NCI-H187 treated with DMSO at 0.1 percent for 48 hours (cell line): ENCODE measurements around the gene NLGN2.

Experiments used
- DNase-seq: peaks from one replicate; lab custom pipeline; 2025; lab: John Stamatoyannopoulos, UW

NLGN2 gene

DNA sequence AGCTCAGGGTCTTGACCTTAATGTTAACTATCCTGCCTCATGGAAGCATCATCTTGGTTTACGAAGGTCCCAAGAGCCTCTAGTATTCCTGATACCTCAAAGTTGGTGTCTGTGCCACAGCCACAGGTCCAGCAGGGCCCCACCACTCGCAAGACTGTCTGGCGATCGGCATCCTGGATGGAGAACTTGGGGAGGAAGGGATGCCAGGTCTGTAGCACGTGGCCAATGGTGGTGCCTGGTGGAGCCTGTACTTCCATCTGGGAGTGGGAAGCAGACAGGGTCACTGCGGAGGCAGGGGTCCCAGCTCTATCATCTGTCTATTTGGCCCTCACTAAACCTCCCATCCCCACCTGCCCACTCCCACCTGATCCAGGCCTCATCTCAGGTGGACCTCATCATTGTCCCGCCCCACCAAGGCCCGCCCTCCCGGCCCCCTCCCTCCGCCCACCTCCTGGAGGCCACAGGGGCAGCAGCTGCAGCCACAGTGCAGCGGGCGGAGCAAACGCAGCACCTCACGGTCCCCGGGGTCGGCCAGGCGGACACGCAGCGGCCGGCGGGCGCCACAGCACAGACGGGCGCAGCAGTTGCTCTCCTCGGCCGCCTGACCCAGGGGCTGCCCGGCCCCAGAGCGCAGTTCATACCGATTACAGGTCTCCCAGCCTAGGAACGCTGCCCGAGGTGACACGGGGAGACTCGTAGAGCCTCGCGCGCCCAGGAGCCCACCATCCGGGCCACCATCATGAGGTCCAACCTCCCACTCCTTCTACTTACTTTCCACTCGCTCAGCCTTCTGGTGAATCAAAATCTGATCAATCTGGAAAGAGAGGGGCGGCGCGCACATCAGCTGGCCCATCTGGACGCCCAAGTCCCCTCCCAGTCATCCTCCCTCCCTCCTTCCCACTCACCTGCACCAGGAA lies 14.7 kb upstream of the NLGN2 start:
- DNase-seq: no peak

DNA sequence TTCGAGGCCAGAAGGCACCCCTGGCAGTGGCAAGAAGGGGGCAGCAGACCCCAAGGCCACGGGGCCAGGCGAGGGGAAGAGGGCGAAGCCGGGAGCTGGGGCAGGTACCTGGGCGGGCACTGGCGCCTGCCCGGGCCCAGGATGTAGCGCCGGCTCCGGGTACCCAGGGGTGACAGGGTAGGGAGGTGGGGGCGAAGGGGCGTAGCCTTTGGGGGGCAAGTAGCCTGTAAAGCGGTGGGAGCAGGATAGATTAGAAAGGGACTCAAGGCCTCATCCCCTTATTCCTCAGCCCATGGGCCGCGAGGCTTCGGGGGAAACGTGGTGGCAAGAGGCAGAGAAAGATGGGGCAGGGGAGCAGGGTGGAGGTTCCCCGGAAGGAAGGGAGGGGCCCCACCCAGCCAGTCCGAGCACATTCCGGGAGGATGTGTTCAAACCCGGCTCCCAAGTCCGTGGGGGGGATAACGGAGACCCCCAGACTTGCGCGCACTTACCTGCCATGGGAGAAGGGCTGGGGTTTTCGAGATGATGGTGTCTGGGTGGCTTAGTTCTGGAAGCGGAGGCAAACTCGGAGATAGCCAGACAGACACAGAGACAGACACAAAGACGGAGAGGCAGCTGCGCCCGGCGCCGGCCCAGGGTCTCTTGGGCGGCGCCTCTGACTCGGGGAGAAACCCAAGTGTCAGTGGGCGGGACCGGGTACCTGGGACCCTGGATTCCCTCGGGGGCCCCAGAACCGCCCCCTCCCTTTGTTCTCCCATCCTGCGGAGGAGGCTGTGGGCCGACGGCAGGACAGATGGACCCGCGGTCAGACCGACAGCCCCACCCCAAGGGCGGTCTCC lies 13.8 kb upstream of the NLGN2 start:
- no peak for DNase-seq

DNA sequence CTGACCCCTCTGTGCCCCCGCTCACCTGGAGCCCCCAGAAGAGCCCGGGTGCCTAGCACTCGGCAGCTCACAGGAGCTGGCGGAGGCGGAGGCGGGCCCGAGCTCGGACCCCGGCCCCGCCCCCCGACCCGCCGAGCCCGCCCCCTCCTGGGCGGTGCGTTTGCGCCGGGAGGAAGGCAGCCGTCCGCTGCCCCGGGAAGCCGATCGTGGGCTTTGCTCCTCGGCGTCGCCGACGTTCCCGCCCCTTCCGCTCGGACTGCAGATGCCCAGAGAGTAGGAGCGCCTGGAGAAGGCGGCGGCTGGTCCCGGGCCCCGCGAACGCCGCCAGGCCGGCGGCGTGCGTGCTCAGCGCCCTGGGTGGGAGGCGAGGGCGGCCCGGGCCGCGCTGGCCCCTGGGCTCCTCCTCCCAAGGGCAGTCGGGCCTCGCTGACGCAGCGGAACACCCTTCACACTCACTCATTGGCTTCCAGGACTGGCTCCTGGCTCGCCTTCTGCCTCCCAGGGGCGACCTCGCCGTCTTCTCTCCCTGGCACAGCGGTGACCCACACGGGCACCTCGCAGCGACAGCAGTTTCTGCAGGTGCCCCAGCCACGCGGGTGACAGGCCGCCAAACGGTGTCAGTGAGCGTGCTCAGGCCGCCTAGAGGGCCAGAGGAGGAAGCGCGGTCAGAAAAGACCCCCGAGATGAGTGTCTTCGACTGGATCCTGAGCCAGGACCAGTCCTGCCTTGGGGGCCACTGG lies 13.0 kb upstream of the NLGN2 start, which contains the start of gene PLSCR3:
TSS of gene PLSCR3 (minus strand) at position 74 of the 740 bp plus-strand sequence. CDS start 415 bp downstream, outside the sequence.
- DNase-seq: no peak

DNA sequence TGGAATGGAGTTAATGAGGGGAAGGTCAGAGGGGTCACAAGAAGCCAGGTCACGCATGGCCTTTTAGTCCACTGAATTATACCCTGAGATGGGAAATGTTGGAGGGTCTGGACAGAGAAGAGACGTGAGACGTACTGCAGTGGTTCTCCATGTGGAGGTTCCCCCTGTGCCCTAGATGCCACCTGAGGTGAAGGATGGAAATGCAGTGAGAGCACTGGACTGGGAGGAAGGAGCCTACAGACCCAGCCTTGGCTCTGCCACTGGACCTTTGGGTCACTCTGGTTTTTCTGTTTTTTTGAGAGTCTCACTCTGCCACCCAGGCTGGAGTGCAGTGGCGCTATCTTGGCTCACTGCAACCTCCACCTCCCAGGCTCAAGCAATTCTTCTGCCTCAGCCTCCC lies 11.5 kb upstream of the NLGN2 start:
- no peak for DNase-seq

DNA sequence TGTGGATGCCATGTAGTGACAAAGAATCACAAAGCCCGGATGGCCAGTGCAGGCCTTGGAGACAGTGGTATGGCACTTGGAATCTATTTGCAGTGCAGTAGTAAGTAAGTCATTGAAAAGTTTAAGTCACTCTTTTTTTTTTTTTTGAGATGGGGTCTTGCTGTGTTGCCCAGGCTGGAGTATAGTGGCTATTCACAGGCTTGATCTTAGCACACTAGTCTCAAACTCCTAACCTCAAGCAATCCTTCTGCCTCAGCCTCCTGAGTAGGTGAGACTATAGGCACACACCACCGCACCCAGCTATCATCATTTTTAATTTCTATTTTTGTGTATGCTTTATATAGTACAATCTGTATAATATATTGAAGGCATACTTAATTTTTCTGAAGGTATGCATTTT lies 9.0 kb upstream of the NLGN2 start:
- no peak for DNase-seq

DNA sequence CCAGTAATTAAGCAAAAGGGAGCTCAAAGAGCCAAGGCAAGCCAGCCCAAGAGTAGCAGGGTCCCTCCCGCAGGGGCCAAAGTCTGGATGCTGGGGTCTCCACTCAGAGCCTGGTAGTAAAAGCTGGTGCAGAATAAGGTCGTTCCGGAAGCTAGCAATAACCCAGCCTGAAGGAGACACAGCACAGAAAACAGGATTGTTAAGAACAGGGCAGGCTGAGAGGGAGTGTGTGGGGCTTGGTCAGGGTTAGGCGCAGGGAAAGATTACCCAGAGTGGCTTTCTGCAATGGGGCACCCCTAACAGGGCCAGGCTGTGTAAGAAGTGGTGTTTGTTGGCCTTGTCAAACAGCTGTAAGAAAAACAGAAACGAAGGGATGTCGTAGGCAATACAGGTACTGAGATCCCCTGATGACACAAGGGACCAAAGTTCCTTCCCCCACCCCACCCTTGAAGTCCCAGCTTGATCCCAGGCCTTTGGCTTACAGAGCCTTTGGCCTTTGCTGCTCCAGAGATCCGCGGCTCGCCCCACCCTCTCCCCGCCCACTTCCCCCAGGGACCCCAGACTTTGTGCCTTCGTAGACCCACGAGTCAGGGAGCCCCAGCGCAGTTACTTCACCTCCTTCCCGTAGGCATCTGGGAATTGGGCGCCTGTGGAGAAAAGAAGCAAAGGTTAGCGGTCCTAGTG lies 4.5 kb upstream of the NLGN2 start:
- DNase-seq: no peak

DNA sequence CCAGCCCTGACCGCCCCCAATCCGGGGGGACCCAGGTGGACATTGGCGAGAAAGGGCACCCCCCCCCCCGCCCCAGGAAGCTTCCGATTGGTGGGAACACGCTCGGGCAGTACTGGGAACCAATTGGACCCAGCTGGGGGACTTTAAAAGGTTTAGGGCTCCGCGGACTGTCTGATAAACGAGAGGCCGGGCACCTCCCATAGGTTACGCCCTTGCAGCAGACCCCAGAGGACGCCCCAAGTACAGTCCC lies 4.0 kb upstream of the NLGN2 start:
- no peak for DNase-seq

DNA sequence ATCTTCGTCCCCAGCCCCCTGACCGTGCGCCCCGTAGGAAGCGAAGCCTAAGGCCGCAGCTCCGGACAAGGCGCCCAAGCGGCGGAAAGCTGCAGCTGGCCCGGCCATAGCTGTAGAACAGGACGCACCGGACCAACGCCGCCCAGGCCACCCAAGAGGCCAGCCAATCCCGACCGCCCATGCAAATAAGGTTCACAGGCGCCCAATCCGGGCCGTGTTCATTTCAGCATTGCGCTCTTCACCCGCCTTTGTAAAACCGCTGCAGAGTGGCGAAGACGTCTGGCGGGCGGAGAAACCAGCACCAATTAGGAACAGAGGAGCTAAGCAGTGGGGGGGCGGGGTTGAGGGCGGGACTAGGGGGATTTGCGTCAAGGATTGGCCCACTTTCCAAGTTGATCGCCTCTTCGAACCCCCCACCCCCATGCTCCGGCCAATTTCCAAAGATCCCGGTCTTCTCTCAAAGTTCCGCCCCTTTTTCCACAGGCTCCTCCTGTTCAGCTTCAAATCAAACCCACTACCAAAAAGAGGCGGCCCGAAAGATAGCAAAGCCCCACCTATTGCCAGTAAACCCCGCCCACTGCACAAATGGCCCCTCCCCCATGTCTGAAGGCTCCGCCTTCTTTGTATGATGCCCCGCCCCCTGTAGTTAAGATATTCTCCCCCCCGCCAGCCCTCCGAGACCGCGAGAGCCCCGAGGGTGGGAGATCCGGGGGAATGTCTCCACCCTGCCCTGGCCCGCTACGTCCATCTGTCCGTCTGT lies 3.5 kb upstream of the NLGN2 start, which contains the start of gene TMEM256:
TSS of gene TMEM256 (minus strand) at position 121 of the 760 bp plus-strand sequence. CDS start at position 108, 13 bp downstream.
- DNase-seq: peak; percentile 64

DNA sequence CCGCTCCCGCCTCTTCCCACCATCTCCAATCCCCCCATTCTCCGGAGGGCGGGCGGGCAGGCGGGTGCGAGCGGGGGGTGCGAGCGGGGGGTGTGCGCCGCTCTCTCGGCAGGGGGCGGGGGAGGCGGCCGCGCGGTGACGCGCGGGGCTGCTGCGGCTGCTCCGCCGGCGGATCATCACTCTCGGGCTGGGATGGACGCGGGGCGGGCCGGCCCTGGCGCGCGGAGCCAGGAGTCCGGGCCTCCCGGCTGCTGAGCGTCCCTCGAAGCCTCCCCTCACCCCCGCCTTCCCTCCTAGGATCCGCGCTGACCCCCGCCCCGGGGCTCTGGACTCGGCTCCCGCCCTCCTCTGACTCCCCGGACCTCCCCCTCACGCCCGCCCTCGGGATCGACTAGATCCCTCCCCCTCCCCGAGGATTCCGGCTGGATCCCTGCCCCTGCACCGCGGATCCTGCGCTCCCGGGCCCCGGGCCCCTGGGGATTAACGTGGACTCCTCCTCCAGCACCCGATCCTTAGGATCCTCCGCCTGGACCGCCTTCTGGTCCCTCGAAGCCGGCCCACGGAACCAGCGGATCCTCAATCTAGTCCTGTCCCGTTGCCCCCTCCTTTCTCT lies 2.8 kb upstream of the NLGN2 start:
- DNase-seq: no peak

DNA sequence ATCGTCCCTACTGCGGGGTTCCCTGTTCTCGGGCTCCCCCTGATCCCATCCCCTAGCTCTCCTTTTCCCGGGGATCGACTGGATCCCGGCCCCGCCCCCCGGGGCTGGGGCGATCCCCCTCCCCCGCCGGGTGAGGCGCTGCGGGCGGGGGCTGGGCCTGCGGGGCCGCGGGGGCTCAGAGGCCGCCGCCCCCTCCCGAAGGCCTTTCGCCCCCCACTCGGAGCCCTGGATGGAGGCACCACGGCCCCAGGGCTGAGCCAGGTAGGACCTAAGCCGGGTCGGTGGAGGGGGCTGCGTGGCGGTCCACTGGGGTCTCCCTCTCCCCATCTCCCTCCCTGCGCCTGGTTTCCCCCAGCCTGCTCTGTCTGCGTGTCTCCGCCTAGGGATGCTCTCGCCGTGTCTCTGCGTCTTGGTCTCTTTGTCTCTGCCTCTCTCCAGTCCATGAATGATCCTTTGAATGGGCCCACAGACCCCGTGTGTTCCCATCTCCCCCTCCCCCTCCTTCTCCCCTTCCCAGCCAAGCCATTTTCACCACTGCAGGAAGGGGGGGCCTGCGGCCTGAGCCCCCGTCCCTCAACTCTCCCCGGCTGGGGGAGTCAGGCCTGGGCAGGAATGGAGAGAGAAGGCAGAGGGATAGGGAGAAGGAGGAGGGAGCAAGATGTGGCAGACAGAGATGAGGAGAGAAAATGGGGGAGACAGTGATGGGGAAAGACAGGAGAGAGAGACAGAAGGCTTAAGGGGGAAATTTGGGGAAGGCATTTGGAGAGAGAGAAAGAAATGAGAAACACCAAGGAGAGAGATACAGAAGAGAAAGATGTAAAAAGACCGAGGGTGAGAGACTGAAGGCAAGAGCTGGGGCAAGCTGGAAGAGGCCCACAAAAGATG lies 2.1 kb upstream of the NLGN2 start:
- no peak for DNase-seq

DNA sequence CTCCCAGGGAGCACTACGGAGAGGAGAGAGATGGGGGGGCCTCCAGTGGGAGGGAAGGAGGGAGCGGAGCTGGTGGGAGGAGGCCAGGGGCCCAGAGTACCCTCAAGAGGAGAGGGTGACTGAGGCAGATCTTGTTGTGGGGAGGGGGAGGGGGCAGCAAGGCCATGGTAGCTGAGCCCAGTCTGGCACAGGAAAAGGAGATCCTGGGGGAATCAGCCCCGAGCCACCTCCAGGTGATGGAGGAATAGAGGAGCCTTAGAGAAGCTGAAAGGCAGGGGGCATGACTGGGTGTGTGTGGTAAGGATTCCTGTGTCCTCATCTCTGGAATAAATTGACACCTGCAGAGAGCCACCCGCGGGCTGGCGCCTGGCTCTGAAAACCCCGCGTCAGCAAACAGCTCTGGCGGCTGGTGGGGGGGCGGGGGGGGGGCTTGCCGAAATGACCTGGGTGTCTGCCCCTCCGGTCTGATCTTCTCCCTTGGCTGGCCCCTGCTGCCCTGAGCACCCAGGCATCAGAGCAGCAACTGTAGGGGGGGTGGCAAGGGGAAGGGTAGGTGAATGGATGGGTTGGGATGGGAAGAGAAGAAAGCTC lies 1.3 kb upstream of the NLGN2 start:
- no peak for DNase-seq

DNA sequence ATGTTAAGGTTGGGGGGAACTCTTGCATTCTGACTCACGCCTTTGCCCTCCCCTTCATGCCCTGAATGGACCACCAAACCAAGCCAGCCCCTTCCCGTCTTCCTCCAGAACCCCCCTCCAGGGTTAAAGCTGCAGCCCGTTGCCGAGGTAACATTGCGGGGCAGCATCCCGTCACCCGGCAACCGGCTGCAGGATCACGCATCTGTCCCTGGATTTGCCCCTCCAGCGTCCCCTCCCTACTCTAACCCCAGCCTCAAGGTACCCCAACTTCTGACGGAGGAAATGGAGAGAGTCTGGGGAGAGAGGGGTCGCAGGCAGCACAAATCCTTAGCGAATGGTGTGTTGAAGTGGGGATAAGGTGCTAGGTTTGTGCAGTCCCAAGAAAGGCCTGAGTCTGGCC lies 563 bp upstream of the NLGN2 start:
- DNase-seq: no peak

DNA sequence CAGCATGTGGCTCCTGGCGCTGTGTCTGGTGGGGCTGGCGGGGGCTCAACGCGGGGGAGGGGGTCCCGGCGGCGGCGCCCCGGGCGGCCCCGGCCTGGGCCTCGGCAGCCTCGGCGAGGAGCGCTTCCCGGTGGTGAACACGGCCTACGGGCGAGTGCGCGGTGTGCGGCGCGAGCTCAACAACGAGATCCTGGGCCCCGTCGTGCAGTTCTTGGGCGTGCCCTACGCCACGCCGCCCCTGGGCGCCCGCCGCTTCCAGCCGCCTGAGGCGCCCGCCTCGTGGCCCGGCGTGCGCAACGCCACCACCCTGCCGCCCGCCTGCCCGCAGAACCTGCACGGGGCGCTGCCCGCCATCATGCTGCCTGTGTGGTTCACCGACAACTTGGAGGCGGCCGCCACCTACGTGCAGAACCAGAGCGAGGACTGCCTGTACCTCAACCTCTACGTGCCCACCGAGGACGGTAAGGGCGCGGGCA lies 645 bp downstream of the NLGN2 start:
- DNase-seq: no peak

DNA sequence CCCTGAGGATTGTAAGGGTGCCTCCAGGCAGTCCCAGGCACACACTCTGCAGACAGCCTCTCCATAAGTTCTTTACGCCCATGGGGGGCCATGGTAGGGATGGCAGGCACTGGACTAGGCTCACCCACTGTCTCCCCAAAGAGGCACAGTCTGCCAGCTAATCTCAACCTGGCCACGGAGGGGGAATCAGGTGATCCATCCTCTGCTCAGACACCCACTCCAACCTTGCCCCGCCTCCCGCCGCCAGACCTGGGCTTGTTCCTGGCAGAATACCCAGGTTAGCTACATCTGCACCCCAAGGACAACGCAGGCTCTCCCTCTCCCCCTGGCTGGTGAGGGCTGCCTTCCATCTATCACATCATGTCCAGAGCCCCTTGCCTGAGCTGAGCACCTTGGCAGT lies 1.2 kb downstream of the NLGN2 start:
- no peak for DNase-seq

DNA sequence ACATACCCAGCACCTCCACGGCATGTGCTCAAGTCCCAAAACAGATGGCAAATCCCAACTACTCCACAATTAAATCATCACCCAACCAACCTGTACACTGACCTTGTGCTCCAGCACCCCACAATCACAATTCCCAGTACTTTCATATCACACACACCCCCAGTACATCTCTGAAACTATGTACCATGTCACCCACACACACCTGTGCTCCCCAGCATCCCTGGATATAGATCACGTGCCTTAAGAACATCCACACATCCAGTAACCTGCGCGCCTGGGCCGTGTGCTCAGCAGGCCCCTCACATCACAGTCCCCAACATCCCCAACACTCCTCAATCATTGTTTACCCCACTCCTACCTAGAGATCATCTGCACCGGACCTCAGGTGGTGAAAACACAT lies 2.1 kb downstream of the NLGN2 start:
- no peak for DNase-seq

DNA sequence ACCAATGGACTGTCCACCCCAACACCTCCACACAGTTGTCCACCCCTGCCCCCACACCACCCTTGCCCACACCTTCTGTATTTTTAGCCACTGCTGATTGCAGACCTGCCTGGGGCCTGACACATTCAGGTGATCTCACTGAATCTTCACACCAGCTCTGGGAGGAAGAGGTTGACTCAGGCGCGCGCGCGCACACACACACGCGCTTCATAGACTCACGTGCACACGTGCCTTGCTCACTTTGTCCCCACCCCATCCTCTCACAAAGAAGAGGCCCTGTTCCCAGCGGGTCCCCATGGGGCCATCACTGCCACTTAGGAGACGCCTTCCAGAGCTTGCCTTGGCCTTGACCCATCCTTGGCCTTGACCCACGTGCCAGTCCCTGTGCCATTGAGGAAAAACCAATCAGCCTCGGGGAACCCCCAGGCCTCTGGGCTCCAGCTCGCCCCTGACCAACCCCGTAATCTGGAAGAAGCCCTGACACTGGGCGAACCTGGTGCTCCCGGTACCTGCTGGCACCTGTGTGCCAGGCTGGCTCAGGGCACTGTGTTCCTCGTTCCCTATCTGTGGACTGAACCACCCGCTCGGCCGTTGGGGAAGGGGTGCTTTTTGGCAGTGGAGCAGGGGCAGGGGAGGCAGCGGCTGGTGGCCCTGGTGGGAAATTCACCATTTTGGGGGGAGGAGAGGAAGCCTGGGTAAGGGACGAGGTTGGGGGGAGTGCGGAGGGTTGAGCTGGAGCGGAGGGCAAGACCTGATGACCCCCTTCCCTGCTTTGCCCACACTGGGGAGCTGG lies 3.2 kb downstream of the NLGN2 start:
- no peak for DNase-seq

DNA sequence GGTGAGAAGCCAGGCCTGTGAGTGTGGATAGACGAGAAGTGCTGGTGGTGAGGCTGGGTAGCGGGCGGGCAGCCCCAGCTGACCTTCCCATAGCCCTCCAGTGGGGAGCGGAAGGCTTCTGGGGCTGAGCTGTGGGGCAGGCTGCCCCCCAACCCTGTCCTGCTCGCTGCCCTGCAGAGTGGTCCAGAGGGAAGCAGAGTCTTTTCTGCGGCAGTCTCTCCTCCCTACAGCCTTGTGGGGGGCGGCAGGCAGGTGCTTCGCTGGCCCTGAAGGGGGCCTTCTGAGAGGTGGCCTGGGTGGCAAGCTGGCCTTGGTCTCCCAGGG lies 3.7 kb downstream of the NLGN2 start:
- DNase-seq: no peak

DNA sequence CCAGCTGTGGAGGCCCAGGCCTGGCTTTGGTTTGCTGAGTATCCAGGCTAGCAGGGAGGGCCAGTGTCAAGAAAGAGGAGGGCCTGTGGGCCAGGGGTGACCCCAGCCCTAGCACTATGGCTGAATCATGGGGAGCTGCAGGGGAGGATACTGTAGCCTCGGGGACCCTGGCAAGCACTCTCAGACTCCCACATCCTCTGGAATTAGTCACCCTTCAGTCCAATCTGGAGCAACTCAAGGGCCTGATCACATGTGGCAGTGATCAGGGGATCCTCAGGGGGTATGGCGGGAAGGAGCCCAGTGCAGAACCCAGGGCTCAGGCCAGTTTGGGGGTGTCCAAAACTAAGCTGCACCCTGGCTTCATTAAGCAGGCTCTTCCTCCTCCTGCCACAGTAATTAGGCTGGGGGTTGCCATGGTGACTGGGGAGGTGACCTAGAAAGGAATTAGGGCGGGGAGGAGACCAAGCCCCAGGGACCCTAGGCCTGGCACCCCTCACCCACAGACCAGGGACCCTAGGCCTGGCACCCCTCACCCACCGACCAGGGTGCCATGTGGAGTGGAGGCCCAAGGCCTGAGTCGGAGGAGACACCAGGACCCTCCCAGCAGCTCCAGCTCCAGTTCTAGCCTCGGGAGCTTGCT lies 5.8 kb downstream of the NLGN2 start:
- DNase-seq: no peak
